ENCODE results near the gene MLLT10. TPM values are rescaled to one million over a fixed set of nuclear protein-coding genes. Genes with fewer than 3 reads are reported as not detected.
A peak's percentile ranks its signal among the peaks of the same experiment; 100 is the strongest.

Gene MLLT10
- total and polyA plus RNA-seq, 9 donors: 23.6 to 55.1 (median 36.8) TPM

DNA sequence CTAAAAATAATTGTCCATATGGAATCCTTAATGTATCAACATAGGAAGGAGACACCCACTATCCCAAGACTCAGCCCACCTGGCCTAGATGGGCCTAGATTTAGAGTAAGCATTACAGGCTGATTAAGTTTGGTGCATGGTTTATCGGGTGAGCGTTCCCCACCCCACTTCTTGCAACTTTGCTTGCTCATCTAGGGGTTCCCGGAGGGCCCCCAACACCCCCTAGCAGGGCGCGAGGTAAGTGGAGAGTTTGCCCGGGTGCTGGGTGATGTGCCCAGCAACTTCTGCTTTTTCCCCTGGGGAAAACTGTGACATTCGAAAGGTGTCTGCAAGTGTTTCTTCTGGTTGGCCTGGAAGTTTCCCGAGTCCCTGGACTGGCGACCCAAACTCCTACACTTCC, 40.2 kb upstream of the MLLT10 start:
- no peaks in the 10 kb centered on the region for H3K27me3 ChIP-seq
- H3K9me3 ChIP-seq: no peaks in the 10 kb centered on the region
- peak overlapping the region; percentile 56 to 76 for H3K27ac ChIP-seq
- TF ChIP-seq, protein P1, sequence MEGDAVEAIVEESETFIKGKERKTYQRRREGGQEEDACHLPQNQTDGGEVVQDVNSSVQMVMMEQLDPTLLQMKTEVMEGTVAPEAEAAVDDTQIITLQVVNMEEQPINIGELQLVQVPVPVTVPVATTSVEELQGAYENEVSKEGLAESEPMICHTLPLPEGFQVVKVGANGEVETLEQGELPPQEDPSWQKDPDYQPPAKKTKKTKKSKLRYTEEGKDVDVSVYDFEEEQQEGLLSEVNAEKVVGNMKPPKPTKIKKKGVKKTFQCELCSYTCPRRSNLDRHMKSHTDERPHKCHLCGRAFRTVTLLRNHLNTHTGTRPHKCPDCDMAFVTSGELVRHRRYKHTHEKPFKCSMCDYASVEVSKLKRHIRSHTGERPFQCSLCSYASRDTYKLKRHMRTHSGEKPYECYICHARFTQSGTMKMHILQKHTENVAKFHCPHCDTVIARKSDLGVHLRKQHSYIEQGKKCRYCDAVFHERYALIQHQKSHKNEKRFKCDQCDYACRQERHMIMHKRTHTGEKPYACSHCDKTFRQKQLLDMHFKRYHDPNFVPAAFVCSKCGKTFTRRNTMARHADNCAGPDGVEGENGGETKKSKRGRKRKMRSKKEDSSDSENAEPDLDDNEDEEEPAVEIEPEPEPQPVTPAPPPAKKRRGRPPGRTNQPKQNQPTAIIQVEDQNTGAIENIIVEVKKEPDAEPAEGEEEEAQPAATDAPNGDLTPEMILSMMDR (IDR thresholded peaks at IDR 0.05): no peak
- TF ChIP-seq EP300 (IDR thresholded peaks at IDR 0.05) (no peak), POLR2A (IDR thresholded peaks at IDR 0.05) (no peak)
- intact Hi-C loops (cut with DNase I): loop anchor here (2.0 to 10.0 kb wide), 5 partner anchors 215 to 1489 kb away; no protein-coding TSS in a partner anchor
- H3K4me3 ChIP-seq: no peak overlapping the region
- 53 to 71% (median 68%) methylated on average over 9 of the region's 9 CpGs for WGBS, 3 donors
- H3K4me1 ChIP-seq (ENCODE audit: insufficient read depth): no peaks in the 10 kb centered on the region
- peak in 1 of 5 donors; percentile 26 for DNase-seq
- H3K36me3 ChIP-seq: no peaks in the 10 kb centered on the region

DNA sequence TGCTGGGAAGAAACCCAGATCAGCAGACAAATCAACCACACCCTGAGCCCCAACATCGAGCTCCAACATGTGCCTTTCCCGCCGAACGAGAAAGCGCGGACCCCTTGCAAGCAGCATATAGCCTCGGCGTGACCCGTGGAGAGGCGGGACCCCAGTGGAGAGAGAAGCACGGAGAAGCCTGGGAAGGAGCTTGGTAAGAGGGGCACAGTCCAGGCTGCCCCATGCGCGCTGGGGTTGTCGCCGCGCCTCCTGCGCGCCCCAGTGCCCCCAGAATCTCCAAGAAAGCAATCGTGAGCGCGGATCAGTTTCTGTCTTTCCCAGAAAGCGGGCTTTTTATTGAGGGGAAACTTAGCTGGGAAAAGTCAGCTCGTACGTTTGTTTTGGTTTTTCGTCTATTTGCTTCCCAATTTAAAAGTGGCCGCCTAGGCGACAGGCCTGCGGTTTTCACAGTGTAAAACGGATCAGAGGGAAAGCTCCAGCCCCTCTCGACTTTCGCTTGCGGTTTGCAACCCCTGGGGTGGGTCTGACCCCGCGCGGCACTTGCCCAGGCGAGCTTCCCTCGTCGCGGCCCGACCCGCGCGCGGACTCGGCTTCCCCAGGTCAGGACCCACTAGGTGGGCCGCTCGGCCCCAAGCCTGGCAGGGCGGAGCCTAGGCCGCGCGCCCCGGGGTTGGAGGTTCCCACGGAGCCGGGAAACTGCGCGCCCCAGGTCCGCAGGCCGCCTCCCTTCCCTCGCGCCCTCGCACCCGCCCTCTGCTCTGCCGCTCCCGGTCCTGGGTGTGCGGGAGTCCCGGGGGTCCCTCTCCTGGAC, 39.6 kb upstream of the MLLT10 start:
- no peaks in the 10 kb centered on the region for H3K4me1 ChIP-seq (ENCODE audit: insufficient read depth)
- H3K27ac ChIP-seq: peak overlapping the region; percentile 56 to 76
- DNase-seq: peak; percentile 42 to 74 (median 54)
- H3K9me3 ChIP-seq: no peaks in the 10 kb centered on the region
- H3K4me3 ChIP-seq: peak overlapping the region; percentile 66
- no peaks in the 10 kb centered on the region for H3K36me3 ChIP-seq
- 3 to 11% (median 5%) methylated on average over 57 to 66 of the region's 66 CpGs for WGBS, 3 donors
- TF ChIP-seq, protein P1 (IDR thresholded peaks at IDR 0.05): peak in 1 of 3 donors; percentile 17
- TF ChIP-seq EP300 (IDR thresholded peaks at IDR 0.05): no peak
- H3K27me3 ChIP-seq: no peaks in the 10 kb centered on the region
- intact Hi-C loops (cut with DNase I): loop anchor here (2.0 to 10.0 kb wide), 9 partner anchors 38 to 1490 kb away; partner anchors contain the start of gene MLLT10 (in 1 of the 4)

DNA sequence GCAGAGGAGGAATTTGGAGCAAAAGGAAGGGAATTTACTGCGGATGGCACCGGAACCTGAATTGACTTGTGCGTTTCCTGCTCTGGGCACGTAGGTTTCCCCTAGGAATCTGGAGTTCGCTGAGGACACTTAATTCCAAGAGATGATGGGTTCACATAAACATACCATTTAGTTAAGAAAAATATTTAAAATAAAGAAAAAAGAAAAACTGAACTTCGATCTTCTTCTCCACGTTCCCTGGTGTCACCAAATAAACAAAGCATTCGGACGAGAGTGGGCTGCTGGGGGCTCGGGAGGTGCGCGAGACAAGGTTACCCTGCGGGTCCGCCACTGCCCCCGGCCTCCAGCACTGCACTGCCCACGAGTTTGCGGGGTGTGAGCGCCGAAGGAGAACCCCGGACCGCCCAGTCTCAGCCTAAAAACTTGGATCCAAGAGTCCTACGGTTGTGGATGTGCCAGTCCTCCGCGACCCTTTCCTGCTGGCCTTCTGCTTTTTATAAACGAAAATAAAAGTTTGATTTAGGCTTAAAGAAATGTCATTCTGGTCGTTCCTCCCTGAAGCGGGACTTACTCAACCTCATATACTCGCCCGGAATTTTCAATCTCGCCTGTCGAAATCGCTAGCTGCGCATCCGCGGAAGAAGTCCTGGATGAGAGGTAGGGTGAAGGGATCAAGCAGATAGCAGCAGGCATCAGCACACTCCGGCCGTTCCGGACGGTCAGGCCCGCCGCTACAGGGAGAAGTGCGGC, 38.9 kb upstream of the MLLT10 start:
- H3K4me1 ChIP-seq (ENCODE audit: insufficient read depth): no peaks in the 10 kb centered on the region
- H3K27ac ChIP-seq: peak overlapping the region; percentile 56 to 76
- no peaks in the 10 kb centered on the region for H3K9me3 ChIP-seq
- no peaks in the 10 kb centered on the region for H3K27me3 ChIP-seq
- intact Hi-C loops (cut with DNase I): loop anchor here (2.0 to 10.0 kb wide), 9 partner anchors 37 to 1490 kb away; partner anchors contain the start of gene MLLT10 (in 1 of the 4)
- peak overlapping the region; percentile 66 for H3K4me3 ChIP-seq
- peak; percentile 22 to 53 (median 36) for DNase-seq
- TF ChIP-seq, protein P1 (IDR thresholded peaks at IDR 0.05): no peak
- no peak for TF ChIP-seq POLR2A (IDR thresholded peaks at IDR 0.05)
- no peak for TF ChIP-seq EP300 (IDR thresholded peaks at IDR 0.05)
- no peaks in the 10 kb centered on the region for H3K36me3 ChIP-seq
- WGBS, 3 donors: 0 to 1% (median 0%) methylated on average over 42 of the region's 42 CpGs

DNA sequence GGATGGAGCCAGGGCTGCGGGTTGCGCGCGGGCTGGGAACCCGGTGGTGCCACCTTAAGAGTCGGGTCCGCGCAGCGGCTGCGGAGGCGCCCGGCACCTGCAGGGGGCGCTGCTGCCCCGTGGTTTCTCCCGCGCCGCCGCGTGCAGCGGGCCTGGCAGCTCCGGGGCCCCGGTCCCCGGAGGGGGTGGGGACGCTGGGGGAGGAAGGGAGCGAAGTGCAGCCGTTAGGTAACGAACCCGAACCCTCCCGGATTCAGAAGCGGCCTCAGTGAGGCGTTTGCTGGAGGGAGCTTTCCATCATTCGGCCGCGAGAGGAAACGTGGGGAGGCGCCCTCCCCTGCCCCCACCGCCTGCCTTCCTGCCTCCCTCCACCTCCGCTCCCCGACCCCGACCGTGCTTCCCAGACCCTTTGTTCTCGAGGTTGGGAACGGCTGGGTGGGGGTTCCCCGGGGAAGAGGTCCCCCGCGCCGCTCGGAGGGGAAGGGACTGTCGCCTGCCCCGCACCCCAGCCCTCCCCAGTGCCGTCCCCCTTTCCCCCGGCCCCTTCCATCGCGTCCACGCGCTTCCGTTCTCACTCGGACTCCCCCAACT, 38.2 kb upstream of the MLLT10 start:
- peak; percentile 86 to 95 (median 90) for DNase-seq
- peak overlapping the region; percentile 15 to 70 for H3K27ac ChIP-seq
- no peaks in the 10 kb centered on the region for H3K36me3 ChIP-seq
- TF ChIP-seq POLR2A (IDR thresholded peaks at IDR 0.05): peak; percentile 27
- no peak for TF ChIP-seq EP300 (IDR thresholded peaks at IDR 0.05)
- TF ChIP-seq, protein P1 (IDR thresholded peaks at IDR 0.05): peak; percentile 96 to 98 (median 96)
- no peaks in the 10 kb centered on the region for H3K27me3 ChIP-seq
- no peaks in the 10 kb centered on the region for H3K4me1 ChIP-seq (ENCODE audit: insufficient read depth)
- 0 to 2% (median 1%) methylated on average over 36 to 58 of the region's 58 CpGs for WGBS, 3 donors
- peak overlapping the region; percentile 66 for H3K4me3 ChIP-seq
- intact Hi-C loops (cut with DNase I): loop anchor here (2.0 to 10.0 kb wide), 9 partner anchors 36 to 1491 kb away; partner anchors contain the start of gene MLLT10 (in 1 of the 4)
- no peaks in the 10 kb centered on the region for H3K9me3 ChIP-seq

All from ovary (tissue), 9 donors.